ENCODE measurements around the gene PNKP.

- TF ChIP-seq POLR2A (IDR thresholded peaks at IDR 0.05) (peak; percentile 66 to 91), CTCF (IDR thresholded peaks at IDR 0.05) (peak in 1 of 4 experiments; percentile 11)
Observed at GRCh38 chr19:49850487-49851342, 16.7 kb downstream of the PNKP start, which contains the start of gene PTOV1.
